SK-N-SH (cell line): ENCODE results near the gene SNED1. TPM values are rescaled to one million over a fixed set of nuclear protein-coding genes. Genes with fewer than 3 reads are reported as not detected.

Experiments
- CTCF ChIA-PET: fragments of 300-600, 350-600 bp; formaldehyde crosslinking; extraction: SDS; loops from one replicate; lab custom pipeline; 2021; lab: Yijun Ruan, JAX
- POLR2A ChIA-PET: fragments of 350-600 bp; sonication (Branson Sonifier 250); formaldehyde crosslinking; extraction: SDS; loops from one replicate; lab custom pipeline; 2020; ENCODE audit warnings: antibody characterized with exemption, inconsistent platforms; lab: Yijun Ruan, JAX
- DNase-seq: peaks from one replicate; pipeline ENCODE4 v3.0.0; 2012
- H2AFZ ChIP-seq: fragments of 200-600 bp; sonication (generic); 2 replicates; pipeline ENCODE4 v1.8.1; 2016; ENCODE audit warnings: antibody characterized with exemption, mild to moderate bottlenecking, low read depth
- H3F3A ChIP-seq: fragments of 200-600 bp; sonication (generic); replicated peaks from 2 replicates; pipeline ENCODE3; 2016; ENCODE audit warnings: antibody characterized with exemption, mild to moderate bottlenecking; ENCODE audit not compliant: insufficient read depth
- H3K27ac ChIP-seq, 2 experiments: fragments of 200-500 bp in 1 of 2; fragments of 200-600 bp in 1 of 2; sonication (Bioruptor generic) in 1 of 2; sonication (generic), shearing (Covaris generic) in 1 of 2; 2 replicates each; pipeline versions ENCODE4 v1.5.1 to v1.6.1; 2014 to 2016; ENCODE audit warnings: low read depth in 2 of 2, inconsistent platforms in 1 of 2, low read length in 1 of 2, mild to moderate bottlenecking in 1 of 2, mixed read lengths in 1 of 2
- H3K27me3 ChIP-seq: fragments of 200-600 bp; sonication (generic), shearing (Covaris generic); 2 replicates; pipeline ENCODE4 v1.6.1; 2016; ENCODE audit warnings: mixed run types; ENCODE audit not compliant: insufficient read depth
- H3K36me3 ChIP-seq, 2 experiments: fragments of 200-500 bp in 1 of 2; fragments of 200-600 bp in 1 of 2; sonication (Bioruptor generic) in 1 of 2; sonication (generic) in 1 of 2; replicated peaks in 1 of 2; 2 replicates each; pipeline versions ENCODE3 to v1.5.1; 2014 to 2016; ENCODE audit warnings: low read length in 1 of 2, mild to moderate bottlenecking in 1 of 2; ENCODE audit not compliant: insufficient read depth in 2 of 2, control insufficient read depth in 1 of 2
- H3K4me1 ChIP-seq, 2 experiments: fragments of 200-500 bp in 1 of 2; fragments of 200-600 bp in 1 of 2; sonication (Bioruptor generic) in 1 of 2; sonication (generic), shearing (Covaris generic) in 1 of 2; 2 replicates each; pipeline versions ENCODE4 v1.5.1 to v1.6.1; 2014 to 2016; ENCODE audit warnings: low read depth in 1 of 2, low read length in 1 of 2, mixed run types in 1 of 2; ENCODE audit not compliant: insufficient read depth in 2 of 2, control insufficient read depth in 1 of 2
- H3K4me2 ChIP-seq: fragments of 200-600 bp; sonication (generic), shearing (Covaris generic); 2 replicates; pipeline ENCODE4 v1.6.1; 2017; ENCODE audit warnings: mixed run types
- H3K4me3 ChIP-seq, 2 experiments: fragments of 200-500 bp in 1 of 2; fragments of 200-600 bp in 1 of 2; sonication (Bioruptor generic) in 1 of 2; sonication (generic), shearing (Covaris generic) in 1 of 2; 2 replicates each; pipeline versions ENCODE4 v1.5.1 to v1.8.1; 2014 to 2016; ENCODE audit warnings: low read depth in 2 of 2, inconsistent platforms in 1 of 2, low read length in 1 of 2, mild to moderate bottlenecking in 1 of 2, mixed read lengths in 1 of 2, moderate library complexity in 1 of 2
- H3K79me2 ChIP-seq: fragments of 200-600 bp; sonication (generic); 2 replicates; pipeline ENCODE4 v1.8.1; 2017; ENCODE audit warnings: mild to moderate bottlenecking; ENCODE audit not compliant: insufficient read depth
- H3K9ac ChIP-seq: fragments of 200-600 bp; sonication (generic); 2 replicates; pipeline ENCODE4 v1.6.1; 2017; ENCODE audit warnings: mixed run types
- H3K9me2 ChIP-seq: fragments of 200-600 bp; sonication (generic); 2 replicates; pipeline ENCODE4 v1.6.1; 2017; ENCODE audit warnings: mixed run types
- H3K9me3 ChIP-seq: fragments of 200-600 bp; sonication (generic); 2 replicates; pipeline ENCODE4 v1.6.1; 2017; ENCODE audit warnings: mixed run types, mild to moderate bottlenecking, moderate library complexity
- H4K20me1 ChIP-seq: fragments of 200-600 bp; sonication (generic); 2 replicates; pipeline ENCODE4 v1.6.1; 2017; ENCODE audit warnings: mild to moderate bottlenecking, mixed run types; ENCODE audit not compliant: insufficient read depth
- CHD2 ChIP-seq: fragments of 150-350 bp; IDR thresholded peaks from 2 replicates; pipeline ENCODE4 v1.6.1; 2018; ENCODE audit warnings: low read length; ENCODE audit not compliant: partially characterized antibody
- FOXM1 ChIP-seq: IDR thresholded peaks from 2 replicates; pipeline ENCODE4 v1.4.0; 2012; ENCODE audit warnings: low read depth, mild to moderate bottlenecking
- GABPA ChIP-seq: IDR thresholded peaks from 2 replicates; pipeline ENCODE4 v1.4.0; 2012; ENCODE audit warnings: low read depth, mild to moderate bottlenecking
- JUND ChIP-seq: IDR thresholded peaks from 2 replicates; pipeline ENCODE4 v1.4.0; 2012
- NRF1 ChIP-seq: IDR thresholded peaks from 2 replicates; pipeline ENCODE4 v1.6.1; 2012; ENCODE audit warnings: low read depth, mild to moderate bottlenecking, low read length
- RFX5 ChIP-seq: IDR thresholded peaks from 2 replicates; pipeline ENCODE4 v1.6.1; 2012; ENCODE audit warnings: mild to moderate bottlenecking, improper control_type of control experiment, low read length
- TCF12 ChIP-seq: IDR thresholded peaks from 2 replicates; pipeline ENCODE4 v1.4.0; 2012
- WGBS: methylation state at CpG from one replicate; pipeline ENCODE4 v1.1.6; 2017; ENCODE audit warnings: low lambda C conversion rate; 5-methylcytosine and 5-hydroxymethylcytosine counted together
- polyA plus RNA-seq, 3 experiments: library from polyadenylated mRNA; depleted of rRNA; stranded (reverse); fragments of >200 nt; gene quantifications; 2 replicates each; pipeline ENCODE4 v1.2.3, GENCODE V29; 2012
- TF ChIP-seq, protein P1 (sequence below): IDR thresholded peaks from 2 replicates; pipeline ENCODE4 v1.6.1; 2012; ENCODE audit warnings: mild to moderate bottlenecking, low read depth, low read length, moderate library complexity
- TF ChIP-seq, protein P2 (sequence below): fragments of 150-350 bp; IDR thresholded peaks from 2 replicates; pipeline ENCODE4 v1.6.1; 2017; ENCODE audit warnings: antibody characterized with exemption, low read length, low read depth, borderline replicate concordance
- TF ChIP-seq, protein P3 (sequence below): fragments of 200-600 bp; sonication (generic); IDR thresholded peaks from 2 replicates; pipeline ENCODE4 v1.6.1; 2017; ENCODE audit warnings: antibody characterized with exemption, mild to moderate bottlenecking, moderate library complexity

SNED1 gene
- polyA plus RNA-seq, 1 of the 3 experiments (the other 2 are of a cell fraction): 0.03 TPM

DNA sequence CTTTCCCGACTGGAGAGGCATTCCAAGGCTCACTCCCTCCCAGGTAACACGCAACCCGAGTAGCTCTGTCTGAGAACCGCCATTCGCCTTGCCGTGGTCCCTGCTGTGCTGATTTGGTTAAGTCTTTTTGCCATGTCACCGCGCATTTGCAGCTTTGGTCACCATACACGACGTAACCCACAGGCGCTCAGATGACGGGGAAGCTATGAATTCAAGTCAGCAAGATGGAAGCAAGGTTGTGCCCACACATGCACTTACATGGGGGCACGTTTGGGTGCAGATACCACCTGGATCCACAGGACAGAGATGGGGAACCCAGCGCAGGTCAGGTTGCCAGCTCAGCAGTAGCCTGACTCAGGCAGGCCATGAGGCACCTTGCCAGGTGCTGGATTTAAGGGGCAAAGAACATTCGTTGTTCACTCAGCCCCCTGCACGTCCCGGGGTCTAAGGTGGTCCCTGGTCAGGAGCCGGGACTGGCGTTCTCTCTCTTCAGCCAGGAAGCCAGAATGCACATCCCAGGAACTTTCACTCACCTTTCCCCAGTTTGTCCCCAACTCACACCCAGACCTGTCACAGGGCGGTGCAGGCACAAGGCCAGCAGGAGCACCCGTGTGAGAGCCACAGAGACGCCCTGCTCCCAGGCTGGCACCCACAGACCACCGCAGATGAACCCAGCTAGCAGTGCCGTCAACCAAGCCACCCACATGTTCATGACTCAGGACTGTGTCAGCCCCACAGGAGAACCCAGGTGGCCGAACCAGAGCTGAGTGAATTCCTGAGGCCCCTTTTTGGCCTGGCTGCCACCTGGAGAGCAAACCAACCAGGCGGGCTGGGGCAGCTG is 19.9 kb downstream of the SNED1 start (continued):
- TF ChIP-seq, protein P1, sequence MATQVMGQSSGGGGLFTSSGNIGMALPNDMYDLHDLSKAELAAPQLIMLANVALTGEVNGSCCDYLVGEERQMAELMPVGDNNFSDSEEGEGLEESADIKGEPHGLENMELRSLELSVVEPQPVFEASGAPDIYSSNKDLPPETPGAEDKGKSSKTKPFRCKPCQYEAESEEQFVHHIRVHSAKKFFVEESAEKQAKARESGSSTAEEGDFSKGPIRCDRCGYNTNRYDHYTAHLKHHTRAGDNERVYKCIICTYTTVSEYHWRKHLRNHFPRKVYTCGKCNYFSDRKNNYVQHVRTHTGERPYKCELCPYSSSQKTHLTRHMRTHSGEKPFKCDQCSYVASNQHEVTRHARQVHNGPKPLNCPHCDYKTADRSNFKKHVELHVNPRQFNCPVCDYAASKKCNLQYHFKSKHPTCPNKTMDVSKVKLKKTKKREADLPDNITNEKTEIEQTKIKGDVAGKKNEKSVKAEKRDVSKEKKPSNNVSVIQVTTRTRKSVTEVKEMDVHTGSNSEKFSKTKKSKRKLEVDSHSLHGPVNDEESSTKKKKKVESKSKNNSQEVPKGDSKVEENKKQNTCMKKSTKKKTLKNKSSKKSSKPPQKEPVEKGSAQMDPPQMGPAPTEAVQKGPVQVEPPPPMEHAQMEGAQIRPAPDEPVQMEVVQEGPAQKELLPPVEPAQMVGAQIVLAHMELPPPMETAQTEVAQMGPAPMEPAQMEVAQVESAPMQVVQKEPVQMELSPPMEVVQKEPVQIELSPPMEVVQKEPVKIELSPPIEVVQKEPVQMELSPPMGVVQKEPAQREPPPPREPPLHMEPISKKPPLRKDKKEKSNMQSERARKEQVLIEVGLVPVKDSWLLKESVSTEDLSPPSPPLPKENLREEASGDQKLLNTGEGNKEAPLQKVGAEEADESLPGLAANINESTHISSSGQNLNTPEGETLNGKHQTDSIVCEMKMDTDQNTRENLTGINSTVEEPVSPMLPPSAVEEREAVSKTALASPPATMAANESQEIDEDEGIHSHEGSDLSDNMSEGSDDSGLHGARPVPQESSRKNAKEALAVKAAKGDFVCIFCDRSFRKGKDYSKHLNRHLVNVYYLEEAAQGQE: no peak
- TF ChIP-seq RFX5 (no peak), GABPA (no peak), TCF12 (no peak), FOXM1 (no peak), CHD2 (no peak), JUND (no peak)
- TF ChIP-seq, protein P2, sequence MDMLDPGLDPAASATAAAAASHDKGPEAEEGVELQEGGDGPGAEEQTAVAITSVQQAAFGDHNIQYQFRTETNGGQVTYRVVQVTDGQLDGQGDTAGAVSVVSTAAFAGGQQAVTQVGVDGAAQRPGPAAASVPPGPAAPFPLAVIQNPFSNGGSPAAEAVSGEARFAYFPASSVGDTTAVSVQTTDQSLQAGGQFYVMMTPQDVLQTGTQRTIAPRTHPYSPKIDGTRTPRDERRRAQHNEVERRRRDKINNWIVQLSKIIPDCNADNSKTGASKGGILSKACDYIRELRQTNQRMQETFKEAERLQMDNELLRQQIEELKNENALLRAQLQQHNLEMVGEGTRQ: no peak
- TF ChIP-seq, all 33 proteins: peak for 0

DNA sequence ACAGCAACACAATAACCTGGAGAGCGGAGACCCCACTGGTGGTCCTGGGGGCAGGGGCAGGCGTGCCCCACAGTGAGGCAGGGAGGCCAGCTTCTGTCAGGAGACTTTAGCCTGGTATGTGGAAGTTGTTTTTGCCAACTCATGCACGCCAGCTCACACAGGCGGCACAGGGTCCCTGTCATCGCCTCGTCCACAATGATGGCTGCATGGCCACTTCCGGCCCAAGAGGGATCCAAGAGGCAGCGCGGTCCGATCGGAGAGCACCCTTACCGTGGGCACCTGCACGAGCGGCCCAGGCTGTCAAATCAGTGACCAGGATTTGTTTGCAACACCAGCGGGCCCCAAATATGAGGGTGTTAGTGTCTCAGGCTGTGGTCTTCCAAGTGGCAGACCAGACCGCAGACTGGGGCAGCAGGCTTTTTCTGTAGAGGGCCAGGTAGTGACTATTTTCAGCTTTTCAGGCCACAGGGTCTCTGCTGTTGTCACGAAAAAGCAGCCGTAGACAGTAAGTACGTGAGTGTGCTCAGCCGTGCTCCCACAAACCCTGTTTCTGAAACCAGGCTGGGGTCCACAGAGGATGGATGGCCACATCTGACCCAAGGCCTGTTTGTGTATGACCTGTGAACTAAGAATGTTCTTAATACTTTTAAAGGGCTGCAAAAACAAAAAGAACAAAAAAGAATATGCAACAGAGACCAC is 21.2 kb downstream of the SNED1 start:
- Histone ChIP-seq H3K4me1 (no peaks in the 10 kb centered on the region), H3K9me3 (no peaks in the 10 kb centered on the region), H3K27me3 (no peaks in the 10 kb centered on the region), H3K4me2 (no peak overlapping the region), H3K9me2 (no peaks in the 10 kb centered on the region), H4K20me1 (no peaks in the 10 kb centered on the region), H3K36me3 (no peaks in the 10 kb centered on the region), H3K79me2 (no peaks in the 10 kb centered on the region), H3F3A (no peaks in the 10 kb centered on the region), H3K27ac (no peak overlapping the region), H3K4me3 (no peak overlapping the region), H3K9ac (no peak overlapping the region), H2AFZ (no peak overlapping the region)
- no peak for DNase-seq
- 81% methylated on average over 14 of the region's 20 CpGs for WGBS
- no peak for TF ChIP-seq NRF1
- TF ChIP-seq, protein P3, sequence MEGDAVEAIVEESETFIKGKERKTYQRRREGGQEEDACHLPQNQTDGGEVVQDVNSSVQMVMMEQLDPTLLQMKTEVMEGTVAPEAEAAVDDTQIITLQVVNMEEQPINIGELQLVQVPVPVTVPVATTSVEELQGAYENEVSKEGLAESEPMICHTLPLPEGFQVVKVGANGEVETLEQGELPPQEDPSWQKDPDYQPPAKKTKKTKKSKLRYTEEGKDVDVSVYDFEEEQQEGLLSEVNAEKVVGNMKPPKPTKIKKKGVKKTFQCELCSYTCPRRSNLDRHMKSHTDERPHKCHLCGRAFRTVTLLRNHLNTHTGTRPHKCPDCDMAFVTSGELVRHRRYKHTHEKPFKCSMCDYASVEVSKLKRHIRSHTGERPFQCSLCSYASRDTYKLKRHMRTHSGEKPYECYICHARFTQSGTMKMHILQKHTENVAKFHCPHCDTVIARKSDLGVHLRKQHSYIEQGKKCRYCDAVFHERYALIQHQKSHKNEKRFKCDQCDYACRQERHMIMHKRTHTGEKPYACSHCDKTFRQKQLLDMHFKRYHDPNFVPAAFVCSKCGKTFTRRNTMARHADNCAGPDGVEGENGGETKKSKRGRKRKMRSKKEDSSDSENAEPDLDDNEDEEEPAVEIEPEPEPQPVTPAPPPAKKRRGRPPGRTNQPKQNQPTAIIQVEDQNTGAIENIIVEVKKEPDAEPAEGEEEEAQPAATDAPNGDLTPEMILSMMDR: no peak
- ChIA-PET POLR2A (no interaction called here), CTCF (interaction anchor here (0.7 kb wide), 1 partner anchor 169 kb away, joined by 4 read pairs; no protein-coding TSS in a partner anchor)
